Loucy (cell line): ENCODE results near the gene KIF2B.

Source experiments
- H2AFZ ChIP-seq: fragments of 200-600 bp; sonication (generic); 2 replicates; pipeline ENCODE4 v1.6.0; 2016; ENCODE audit warnings: antibody characterized with exemption, mild to moderate bottlenecking, low read length, moderate library complexity
- H3F3A ChIP-seq: fragments of 200-600 bp; 2 replicates; pipeline ENCODE4 v1.6.0; 2016; ENCODE audit warnings: antibody characterized with exemption, low read depth, mild to moderate bottlenecking
- H3K27me3 ChIP-seq: fragments of 200-600 bp; sonication (generic); 2 replicates; pipeline ENCODE4 v1.6.1; 2014; ENCODE audit warnings: low read length, mild to moderate bottlenecking; ENCODE audit not compliant: insufficient read depth, poor library complexity, severe bottlenecking
- H3K36me3 ChIP-seq: fragments of 200-600 bp; sonication (generic); 2 replicates; pipeline ENCODE4 v1.6.1; 2016; ENCODE audit warnings: low read length; ENCODE audit not compliant: insufficient read depth
- H3K4me1 ChIP-seq: fragments of 200-600 bp; sonication (generic); 2 replicates; pipeline ENCODE4 v1.5.1; 2014; ENCODE audit warnings: low read length, mild to moderate bottlenecking; ENCODE audit not compliant: insufficient read depth, poor library complexity, severe bottlenecking
- H3K4me2 ChIP-seq: fragments of 200-600 bp; sonication (generic); 2 replicates; pipeline ENCODE4 v1.6.0; 2014; ENCODE audit warnings: antibody characterized with exemption, low read length, low read depth, mild to moderate bottlenecking; ENCODE audit not compliant: poor library complexity, severe bottlenecking
- H3K4me3 ChIP-seq: fragments of 200-600 bp; sonication (generic); 2 replicates; pipeline ENCODE4 v1.5.1; 2014; ENCODE audit warnings: low read length, mild to moderate bottlenecking, mixed read lengths; ENCODE audit not compliant: poor library complexity, severe bottlenecking
- H3K79me2 ChIP-seq: fragments of 200-600 bp; sonication (generic); 2 replicates; pipeline ENCODE4 v1.6.1; 2014; ENCODE audit warnings: low read length; ENCODE audit not compliant: insufficient read depth
- H3K9ac ChIP-seq: fragments of 200-600 bp; sonication (generic); 2 replicates; pipeline ENCODE4 v1.6.0; 2014; ENCODE audit warnings: mild to moderate bottlenecking, low read depth, low read length, moderate library complexity; ENCODE audit not compliant: poor library complexity, severe bottlenecking
- H3K9me2 ChIP-seq: fragments of 200-600 bp; sonication (generic); replicated peaks from 2 replicates; pipeline ENCODE4 v1.6.1; 2016; ENCODE audit warnings: low read depth, low read length, mixed read lengths
- H3K9me3 ChIP-seq: fragments of 200-600 bp; sonication (generic); 2 replicates; pipeline ENCODE4 v1.6.1; 2014; ENCODE audit warnings: mild to moderate bottlenecking, antibody characterized with exemption, low read length, low read depth; ENCODE audit not compliant: insufficient read depth
- H4K20me1 ChIP-seq: fragments of 200-600 bp; sonication (generic); 2 replicates; pipeline ENCODE4 v1.6.0; 2014; ENCODE audit warnings: antibody characterized with exemption, low read length, mild to moderate bottlenecking; ENCODE audit not compliant: insufficient read depth, poor library complexity, severe bottlenecking
- CTCF ChIP-seq: fragments of 200-600 bp; sonication (generic); conservative IDR thresholded peaks from 2 replicates; pipeline ENCODE4 v1.5.1; 2014; ENCODE audit warnings: mild to moderate bottlenecking, antibody characterized with exemption, low read length
- EZH2phosphoT487 ChIP-seq: fragments of 200-600 bp; IDR thresholded peaks from 2 replicates; pipeline ENCODE4 v1.6.1; 2018; ENCODE audit warnings: antibody characterized with exemption, mild to moderate bottlenecking, moderate library complexity, borderline replicate concordance

The KIF2B gene

GRCh38 chr17:53822764-53823163 lies at the start of gene KIF2B:
KIF2B (plus strand) TSS chr17:53822927; CDS start chr17:53823034, 107 bp downstream.
- H3K4me1 ChIP-seq: no peaks in the 10 kb centered on the region
- H3K9me2 ChIP-seq: no peaks in the 10 kb centered on the region
- no peaks in the 10 kb centered on the region; the same call in 1 of the 2 replicates for H3K9me3 ChIP-seq
- H3K4me3 ChIP-seq: no peak within 1 kb of the TSS
- no peaks in the 10 kb centered on the region for H3K79me2 ChIP-seq
- H3K27me3 ChIP-seq: no peaks in the 10 kb centered on the region
- H2AFZ ChIP-seq: no peak within 1 kb of the TSS
- H3K4me2 ChIP-seq: no peak within 1 kb of the TSS
- H4K20me1 ChIP-seq: no peaks in the 10 kb centered on the region
- H3K9ac ChIP-seq: no peak within 1 kb of the TSS
- no peak for TF ChIP-seq CTCF
- no peak for TF ChIP-seq EZH2phosphoT487
- no peaks in the 10 kb centered on the region for H3F3A ChIP-seq
- no peaks in the 10 kb centered on the region for H3K36me3 ChIP-seq

GRCh38 chr17:53780320-53780719 lies 42.4 kb upstream of the KIF2B start:
- Histone ChIP-seq H4K20me1 (no peaks in the 10 kb centered on the region), H3K9ac (no peak overlapping the region), H3K36me3 (no peaks in the 10 kb centered on the region), H3K79me2 (no peaks in the 10 kb centered on the region), H3K4me2 (no peak overlapping the region), H3K9me3 (no peaks in the 10 kb centered on the region), H3K9me2 (no peaks in the 10 kb centered on the region), H3K27me3 (no peaks in the 10 kb centered on the region), H3F3A (no peaks in the 10 kb centered on the region), H3K4me3 (no peak overlapping the region), H3K4me1 (no peaks in the 10 kb centered on the region), H2AFZ (no peak overlapping the region)
- TF ChIP-seq CTCF (no peak), EZH2phosphoT487 (no peak)

GRCh38 chr17:53791551-53791950 lies 31.2 kb upstream of the KIF2B start:
- no peak for TF ChIP-seq CTCF
- TF ChIP-seq EZH2phosphoT487: no peak

More at GRCh38 chr17:53791551-53791950, 31.2 kb upstream of the KIF2B start:
- H3K4me1 ChIP-seq: no peaks in the 10 kb centered on the region
- H3K36me3 ChIP-seq: no peaks in the 10 kb centered on the region
- H3K9me3 ChIP-seq: no peaks in the 10 kb centered on the region
- no peaks in the 10 kb centered on the region for H3F3A ChIP-seq
- no peaks in the 10 kb centered on the region for H4K20me1 ChIP-seq
- no peak overlapping the region for H2AFZ ChIP-seq
- no peaks in the 10 kb centered on the region for H3K27me3 ChIP-seq
- H3K4me3 ChIP-seq: no peak overlapping the region
- no peak overlapping the region for H3K4me2 ChIP-seq
- no peak overlapping the region for H3K9ac ChIP-seq
- H3K79me2 ChIP-seq: no peaks in the 10 kb centered on the region
- no peaks in the 10 kb centered on the region for H3K9me2 ChIP-seq
